ENCODE measurements around the gene FHOD3. TPM values are rescaled to one million over a fixed set of nuclear protein-coding genes. Genes with fewer than 3 reads are reported as not detected.

FHOD3 gene
- total and polyA plus RNA-seq, 2 of the 8 experiments (the other 6 are each of a cell fraction or from before 2014, with no cell fraction given): 9.7 to 10.5 TPM

- CTCF ChIA-PET (ENCODE audit: partially characterized antibody): interaction anchor here (0.8 to 4.0 kb wide), 2 partner anchors 24 to 107 kb away, joined by 3 to 15 read pairs; no protein-coding TSS in a partner anchor
Measured at GRCh38 chr18:36388310-36388709, 90.8 kb downstream of the FHOD3 start.

More at GRCh38 chr18:36388310-36388709, 90.8 kb downstream of the FHOD3 start:
- Histone ChIP-seq H3K27me3 (replicated peaks in 1 of 4; ENCODE audit: control insufficient read depth in 3 of 4, extremely low read depth in 1 of 4, insufficient read depth in 3 of 4, low read length in 3 of 4) (no peaks in the 10 kb centered on the region), H3K18ac (ENCODE audit: extremely low read depth, low read length) (no peak overlapping the region), H3K4ac (replicated peaks; ENCODE audit: insufficient read length, low read depth, low read length) (no peak overlapping the region), H3K4me2 (ENCODE audit: insufficient read depth in 1 of 2, low read depth in 2 of 2, low read length in 2 of 2) (no peak overlapping the region), H2BK5ac (ENCODE audit: low read depth, low read length) (no peak overlapping the region), H4K91ac (replicated peaks; ENCODE audit: insufficient read length, low read length) (no peak overlapping the region), H3K4me3 (ENCODE audit: extremely low read depth in 1 of 4, insufficient read depth in 2 of 4, low read depth in 3 of 4, low read length in 4 of 4) (no peak overlapping the region), H2BK12ac (ENCODE audit: low read depth, low read length) (no peak overlapping the region), H4K5ac (ENCODE audit: insufficient read length, low read depth, low read length) (no peak overlapping the region), H3K36me3 (ENCODE audit: control insufficient read depth in 2 of 4, insufficient read depth in 4 of 4, low read length in 3 of 4) (no peaks in the 10 kb centered on the region), H2BK20ac (ENCODE audit: low read length) (no peak overlapping the region), H3K56ac (replicated peaks; ENCODE audit: insufficient read length, low read depth, low read length) (no peak overlapping the region), H4K20me1 (replicated peaks in 1 of 2; ENCODE audit: control insufficient read depth in 1 of 2, insufficient read depth in 2 of 2, low read length in 2 of 2) (no peaks in the 10 kb centered on the region), H3K4me1 (replicated peaks in 1 of 4; ENCODE audit: control insufficient read depth in 3 of 4, insufficient read depth in 4 of 4, low read length in 3 of 4) (peaks cover 0 to 4% (median 0%) of the 10 kb centered on the region in 4 experiments; a peak in 2 of 7 replicates), H2AK5ac (ENCODE audit: low read depth, low read length) (no peak overlapping the region), H3K23me2 (ENCODE audit: low read depth, low read length) (no peaks in the 10 kb centered on the region), H3K79me1 (ENCODE audit: low read depth, low read length) (no peaks in the 10 kb centered on the region), H3K23ac (ENCODE audit: insufficient read length) (no peak overlapping the region), H4K8ac (ENCODE audit: extremely low read depth, insufficient read depth, low read length) (no peak overlapping the region), H2BK120ac (replicated peaks; ENCODE audit: low read depth, low read length) (no peak overlapping the region), H3K14ac (ENCODE audit: insufficient read length) (no peak overlapping the region), H2BK15ac (ENCODE audit: low read length) (no peak overlapping the region), H3K9ac (replicated peaks in 1 of 4; ENCODE audit: extremely low read depth in 1 of 4, low read depth in 3 of 4, low read length in 3 of 4) (no peak overlapping the region), H3K27ac (ENCODE audit: low read depth, low read length) (no peak overlapping the region), H3K79me2 (ENCODE audit: control insufficient read depth in 1 of 2, insufficient read depth in 2 of 2, low read length in 2 of 2) (no peaks in the 10 kb centered on the region), H3K9me3 (ENCODE audit: insufficient read depth in 2 of 2, low read depth in 1 of 2, low read length in 1 of 2) (no peaks in the 10 kb centered on the region), H2AFZ (ENCODE audit: low read length) (no peak overlapping the region)
- WGBS, 2 experiments (ENCODE audit: extremely low coverage in 1 of 2, insufficient coverage in 1 of 2, insufficient read length in 1 of 2, insufficient replicate concordance in 2 of 2, low coverage in 1 of 2, low lambda C conversion rate in 2 of 2, missing lambda C conversion rate in 1 of 2): 76% methylated on average over 4 of the region's 4 CpGs; no CpG with 5 or more reads in 1 of the 2 experiments
- POLR2A ChIA-PET (ENCODE audit: partially characterized antibody): no interaction called here
- FAIRE-seq (no peak), DNase-seq (ENCODE audit: low read depth in 1 of 2, low spot score in 2 of 2) (no peak)
- TF ChIP-seq YY1 (IDR thresholded peaks at IDR 0.05; ENCODE audit: low read depth, low read length): no peak
- no peak for TF ChIP-seq BCL11A (IDR thresholded peaks at IDR 0.05; ENCODE audit: low read depth in 2 of 2, low read length in 2 of 2)
- TF ChIP-seq RAD21 (IDR thresholded peaks at IDR 0.05 in 1 of 2, conservative IDR thresholded peaks at IDR 0.05 in 1 of 2; ENCODE audit: low read depth in 2 of 2, low read length in 2 of 2): no peak
- no peak for TF ChIP-seq SIX5 (IDR thresholded peaks at IDR 0.05; ENCODE audit: low read depth, low read length)
- no peak for TF ChIP-seq SP2 (IDR thresholded peaks at IDR 0.05; ENCODE audit: low read length)
- TF ChIP-seq JUND (IDR thresholded peaks at IDR 0.05; ENCODE audit: low read length): no peak
- no peak for TF ChIP-seq GTF2F1 (IDR thresholded peaks at IDR 0.05; ENCODE audit: borderline replicate concordance, low read depth, low read length)
- no peak for TF ChIP-seq CHD2 (IDR thresholded peaks at IDR 0.05; ENCODE audit: low read length)
- TF ChIP-seq TAF1 (IDR thresholded peaks at IDR 0.05; ENCODE audit: low read depth, low read length): no peak
- TF ChIP-seq ATF2 (IDR thresholded peaks at IDR 0.05; ENCODE audit: low read length): no peak
- TF ChIP-seq ZNF274 (IDR thresholded peaks at IDR 0.05; ENCODE audit: borderline replicate concordance, extremely low read depth, low read length): no peak
